H9 (cell line): Measurements from ENCODE around the gene ZSWIM9. TPM values are rescaled to one million over a fixed set of nuclear protein-coding genes. Genes with fewer than 3 reads are reported as not detected.

Source experiments
- DNase-seq: peaks from one replicate; pipeline ENCODE4 v3.0.0-alpha.2; 2017
- H2AFZ ChIP-seq: one replicate; pipeline ENCODE4 v1.6.1; 2013; ENCODE audit warnings: mild to moderate bottlenecking, low read length, control low read depth, moderate library complexity
- H2AK5ac ChIP-seq: 2 replicates; pipeline ENCODE4 v1.6.1; 2013; ENCODE audit warnings: low read length, control low read depth, mixed read lengths; ENCODE audit not compliant: insufficient read length
- H2BK120ac ChIP-seq: one replicate; pipeline ENCODE4 v1.6.1; 2013; ENCODE audit warnings: low read depth, mild to moderate bottlenecking, low read length, control low read depth, inconsistent platforms; ENCODE audit not compliant: poor library complexity, severe bottlenecking
- H2BK12ac ChIP-seq: 2 replicates; pipeline ENCODE4 v1.6.1; 2013; ENCODE audit warnings: low read length, control low read depth, mixed read lengths, low read depth; ENCODE audit not compliant: insufficient read length
- H2BK15ac ChIP-seq: 2 replicates; pipeline ENCODE4 v1.6.1; 2013; ENCODE audit warnings: low read depth, low read length, control low read depth
- H2BK20ac ChIP-seq: one replicate; pipeline ENCODE4 v1.6.1; 2013; ENCODE audit warnings: low read depth, mild to moderate bottlenecking, low read length, control low read depth, inconsistent platforms; ENCODE audit not compliant: poor library complexity, severe bottlenecking
- H2BK5ac ChIP-seq: 2 replicates; pipeline ENCODE4 v1.6.1; 2013; ENCODE audit warnings: low read length, control low read depth, mixed read lengths; ENCODE audit not compliant: insufficient read length
- H3K14ac ChIP-seq: 2 replicates; pipeline ENCODE4 v1.6.1; 2013; ENCODE audit warnings: low read length, control low read depth; ENCODE audit not compliant: insufficient read depth
- H3K18ac ChIP-seq: 2 replicates; pipeline ENCODE4 v1.6.1; 2013; ENCODE audit warnings: low read depth, mild to moderate bottlenecking, mixed read lengths, low read length, control low read depth; ENCODE audit not compliant: insufficient read length
- H3K23ac ChIP-seq: 2 replicates; pipeline ENCODE4 v1.6.1; 2013; ENCODE audit warnings: low read length, control low read depth, mixed read lengths, low read depth; ENCODE audit not compliant: insufficient read length
- H3K23me2 ChIP-seq: 2 replicates; pipeline ENCODE4 v1.6.1; 2013; ENCODE audit warnings: low read depth, mild to moderate bottlenecking, mixed read lengths, low read length, control low read depth; ENCODE audit not compliant: insufficient read length, poor library complexity, severe bottlenecking
- H3K27ac ChIP-seq: 2 replicates; pipeline ENCODE4 v1.5.1; 2013; ENCODE audit warnings: low read length, control low read depth, mixed read lengths, low read depth; ENCODE audit not compliant: insufficient read length
- H3K27me3 ChIP-seq: 2 replicates; pipeline ENCODE4 v1.6.1; 2013; ENCODE audit warnings: low read length, control low read depth, inconsistent platforms; ENCODE audit not compliant: insufficient read depth
- H3K4ac ChIP-seq: 2 replicates; pipeline ENCODE4 v1.6.1; 2013; ENCODE audit warnings: low read depth, mild to moderate bottlenecking, control low read depth, inconsistent platforms, low read length, moderate library complexity
- H3K4me1 ChIP-seq: 2 replicates; pipeline ENCODE4 v1.6.1; 2013; ENCODE audit warnings: low read length, control low read depth, inconsistent platforms; ENCODE audit not compliant: insufficient read depth
- H3K4me2 ChIP-seq: 2 replicates; pipeline ENCODE4 v1.6.1; 2013; ENCODE audit warnings: low read length, control low read depth, mixed read lengths; ENCODE audit not compliant: insufficient read length, insufficient read depth
- H3K56ac ChIP-seq: 2 replicates; pipeline ENCODE4 v1.6.1; 2013; ENCODE audit warnings: low read depth, mild to moderate bottlenecking, mixed read lengths, low read length, control low read depth; ENCODE audit not compliant: insufficient read length
- H3K79me1 ChIP-seq: 2 replicates; pipeline ENCODE4 v1.6.1; 2013; ENCODE audit warnings: low read depth, mild to moderate bottlenecking, moderate library complexity, low read length, control low read depth, inconsistent platforms; ENCODE audit not compliant: insufficient read depth, poor library complexity, severe bottlenecking
- H3K79me2 ChIP-seq: 2 replicates; pipeline ENCODE4 v1.6.1; 2013; ENCODE audit warnings: low read length, control low read depth, inconsistent platforms; ENCODE audit not compliant: insufficient read depth
- H3K9ac ChIP-seq: 2 replicates; pipeline ENCODE4 v1.6.1; 2013; ENCODE audit warnings: low read length, control low read depth, mixed read lengths; ENCODE audit not compliant: insufficient read length; ENCODE audit errors: extremely low read depth
- H3K9me3 ChIP-seq: one replicate; pipeline ENCODE4 v1.6.1; 2013; ENCODE audit warnings: low read depth, low read length, inconsistent platforms; ENCODE audit not compliant: control insufficient read depth
- H3T11ph ChIP-seq: one replicate; pipeline ENCODE4 v1.6.1; 2013; ENCODE audit warnings: mild to moderate bottlenecking, low read length, control low read depth, inconsistent platforms
- H4K20me1 ChIP-seq: one replicate; pipeline ENCODE4 v1.6.1; 2013; ENCODE audit not compliant: control insufficient read depth, insufficient read length, insufficient read depth
- H4K5ac ChIP-seq: 2 replicates; pipeline ENCODE4 v1.6.1; 2013; ENCODE audit warnings: low read depth, mild to moderate bottlenecking, mixed read lengths, low read length, control low read depth; ENCODE audit not compliant: insufficient read length
- H4K8ac ChIP-seq: replicated peaks from 2 replicates; pipeline ENCODE4 v1.6.1; 2013; ENCODE audit warnings: low read length, control low read depth, mixed read lengths, low read depth; ENCODE audit not compliant: insufficient read length
- H4K91ac ChIP-seq: 2 replicates; pipeline ENCODE4 v1.6.1; 2013; ENCODE audit warnings: low read depth, mild to moderate bottlenecking, moderate library complexity, mixed read lengths, low read length, control low read depth; ENCODE audit not compliant: insufficient read length
- H3K27ac Mint-ChIP-seq, 3 experiments: 2 replicates in 2 of 3; 3 replicates in 1 of 3; pipeline ENCODE4 v1.8.0; 2020 to 2021; ENCODE audit warnings: mixed read lengths in 3 of 3, mild to moderate bottlenecking in 1 of 3, moderate library complexity in 1 of 3
- H3K27me3 Mint-ChIP-seq: 2 replicates; pipeline ENCODE4 v1.8.0; 2021; ENCODE audit warnings: low read depth, mild to moderate bottlenecking, moderate library complexity, mixed read lengths
- H3K36me3 Mint-ChIP-seq, 3 experiments: 2 replicates in 2 of 3; 3 replicates in 1 of 3; pipeline ENCODE4 v1.8.0; 2020 to 2021; ENCODE audit warnings: low read depth in 3 of 3, mixed read lengths in 3 of 3; ENCODE audit not compliant: insufficient read depth in 1 of 3
- H3K4me1 Mint-ChIP-seq, 2 experiments: 2 replicates each; pipeline ENCODE4 v1.8.0; 2020; ENCODE audit warnings: mixed read lengths in 2 of 2
- H3K4me3 Mint-ChIP-seq, 2 experiments: 2 replicates in 1 of 2; 3 replicates in 1 of 2; pipeline ENCODE4 v1.8.0; 2020 to 2021; ENCODE audit warnings: mild to moderate bottlenecking in 2 of 2, mixed read lengths in 2 of 2, moderate library complexity in 1 of 2
- H3K9me3 Mint-ChIP-seq, 2 experiments: 2 replicates in 1 of 2; 3 replicates in 1 of 2; pipeline ENCODE4 v1.8.0; 2020; ENCODE audit warnings: mild to moderate bottlenecking in 2 of 2, mixed read lengths in 2 of 2, moderate library complexity in 1 of 2
- WGBS: extraction: QIAGEN DNeasy Blood & Tissue Kit; methylation state at CpG from one replicate; pipeline ENCODE4 v1.1.7; 2013; ENCODE audit warnings: missing lambda C conversion rate, low lambda C conversion rate, mixed read lengths; ENCODE audit not compliant: insufficient read length; ENCODE audit errors: extremely low coverage; 5-methylcytosine and 5-hydroxymethylcytosine counted together
- total RNA-seq: library from RNA; stranded (reverse); gene quantifications from 2 replicates; pipeline ENCODE4 v1.2.1, GENCODE V29; 2021
- TF ChIP-seq, protein P1 (sequence below): fragments of 200-600 bp; sonication (generic); conservative IDR thresholded peaks from 3 replicates; pipeline ENCODE4 v1.8.0; 2021; ENCODE audit warnings: antibody characterized with exemption, mild to moderate bottlenecking

Gene ZSWIM9
- total RNA-seq, 1 experiment from 2014 or later = 8.9 TPM

DNA sequence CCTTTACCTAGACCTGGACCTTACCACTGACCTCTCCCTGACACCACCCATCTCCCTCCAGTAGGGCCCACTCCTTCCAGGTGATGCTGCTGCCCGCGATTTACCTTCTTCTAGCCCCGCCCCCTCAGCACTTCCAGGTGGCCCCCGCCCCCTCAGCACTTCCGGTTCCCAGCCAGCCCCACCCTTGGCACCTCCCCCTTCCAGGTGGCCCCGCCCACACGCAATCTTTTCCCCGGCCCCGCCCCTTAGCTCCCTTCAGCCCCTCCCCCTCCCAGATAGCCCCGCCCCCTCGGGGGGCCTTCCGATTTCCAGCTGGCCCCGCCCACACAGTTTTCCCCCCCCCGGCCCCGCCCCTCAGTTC lies 922 bp upstream of the ZSWIM9 start:
- H3K27ac ChIP-seq = no peak overlapping the region
- H4K5ac ChIP-seq = no peak overlapping the region
- no peaks in the 10 kb centered on the region; the same call in 1 of the 2 replicates for H3K4me1 ChIP-seq
- WGBS = no CpG with 5 or more reads among the region's 15 CpGs
- H2BK5ac ChIP-seq = no peak overlapping the region
- no peak overlapping the region for H4K8ac ChIP-seq
- H3K79me1 ChIP-seq = peaks cover 6% of the 10 kb centered on the region
- H3K79me2 ChIP-seq = peaks cover 15% of the 10 kb centered on the region; the same call in 1 of the 2 replicates
- H2BK12ac ChIP-seq = no peak overlapping the region
- no peak overlapping the region for H2AFZ ChIP-seq
- Mint-ChIP-seq H3K4me3 (peak overlapping the region; percentile 96 to 98), H3K27me3 (no peaks in the 10 kb centered on the region; the same call in 1 of the 2 replicates), H3K9me3 (no peaks in the 10 kb centered on the region), H3K36me3 (peaks cover 23 to 37% (median 32%) of the 10 kb centered on the region in 3 experiments; a peak in 6 of 7 replicates), H3K4me1 (peaks cover 13 to 17% of the 10 kb centered on the region in 2 experiments), H3K27ac (peak overlapping the region; percentile 99 to 100 (median 99); a peak in 5 of 7 replicates)
- no peak overlapping the region for H4K91ac ChIP-seq
- H3K23ac ChIP-seq = no peak overlapping the region
- no peaks in the 10 kb centered on the region for H3K27me3 ChIP-seq
- peak; percentile 93 for DNase-seq
- H3T11ph ChIP-seq = no peak overlapping the region
- H3K9ac ChIP-seq = peak overlapping the region; percentile 85
- no peak overlapping the region for H3K18ac ChIP-seq
- no peak overlapping the region for H3K4ac ChIP-seq
- H3K56ac ChIP-seq = no peak overlapping the region
- H3K4me2 ChIP-seq = peak overlapping the region; percentile 93
- H2BK120ac ChIP-seq = no peak overlapping the region
- no peak overlapping the region for H2BK20ac ChIP-seq
- H3K14ac ChIP-seq = no peak overlapping the region
- H3K23me2 ChIP-seq = peaks cover 7% of the 10 kb centered on the region
- no peaks in the 10 kb centered on the region for H3K9me3 ChIP-seq
- TF ChIP-seq, protein P1, sequence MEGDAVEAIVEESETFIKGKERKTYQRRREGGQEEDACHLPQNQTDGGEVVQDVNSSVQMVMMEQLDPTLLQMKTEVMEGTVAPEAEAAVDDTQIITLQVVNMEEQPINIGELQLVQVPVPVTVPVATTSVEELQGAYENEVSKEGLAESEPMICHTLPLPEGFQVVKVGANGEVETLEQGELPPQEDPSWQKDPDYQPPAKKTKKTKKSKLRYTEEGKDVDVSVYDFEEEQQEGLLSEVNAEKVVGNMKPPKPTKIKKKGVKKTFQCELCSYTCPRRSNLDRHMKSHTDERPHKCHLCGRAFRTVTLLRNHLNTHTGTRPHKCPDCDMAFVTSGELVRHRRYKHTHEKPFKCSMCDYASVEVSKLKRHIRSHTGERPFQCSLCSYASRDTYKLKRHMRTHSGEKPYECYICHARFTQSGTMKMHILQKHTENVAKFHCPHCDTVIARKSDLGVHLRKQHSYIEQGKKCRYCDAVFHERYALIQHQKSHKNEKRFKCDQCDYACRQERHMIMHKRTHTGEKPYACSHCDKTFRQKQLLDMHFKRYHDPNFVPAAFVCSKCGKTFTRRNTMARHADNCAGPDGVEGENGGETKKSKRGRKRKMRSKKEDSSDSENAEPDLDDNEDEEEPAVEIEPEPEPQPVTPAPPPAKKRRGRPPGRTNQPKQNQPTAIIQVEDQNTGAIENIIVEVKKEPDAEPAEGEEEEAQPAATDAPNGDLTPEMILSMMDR = peak; percentile 24; the same call in 1 of the 3 replicates
- H2AK5ac ChIP-seq = no peak overlapping the region
- no peak overlapping the region for H2BK15ac ChIP-seq
- no peaks in the 10 kb centered on the region for H4K20me1 ChIP-seq
